SK-N-MC (cell line): ENCODE measurements around the gene NDUFAB1.
"Not testable (repeated sequence)": the region's sequence is repeated elsewhere in the genome, so short reads cannot be mapped to it uniquely, and the experiment has no call there.

Experiments
- EZH2 ChIP-seq: fragments of 200-600 bp; sonication (generic); IDR thresholded peaks from one replicate; pipeline ENCODE4 v1.6.1; 2017; ENCODE audit warnings: antibody characterized with exemption
- POLR2AphosphoS5 ChIP-seq: IDR thresholded peaks from 2 replicates; pipeline ENCODE4 v1.6.1; 2012; ENCODE audit warnings: mild to moderate bottlenecking, low read depth, low read length, borderline replicate concordance

DNA sequence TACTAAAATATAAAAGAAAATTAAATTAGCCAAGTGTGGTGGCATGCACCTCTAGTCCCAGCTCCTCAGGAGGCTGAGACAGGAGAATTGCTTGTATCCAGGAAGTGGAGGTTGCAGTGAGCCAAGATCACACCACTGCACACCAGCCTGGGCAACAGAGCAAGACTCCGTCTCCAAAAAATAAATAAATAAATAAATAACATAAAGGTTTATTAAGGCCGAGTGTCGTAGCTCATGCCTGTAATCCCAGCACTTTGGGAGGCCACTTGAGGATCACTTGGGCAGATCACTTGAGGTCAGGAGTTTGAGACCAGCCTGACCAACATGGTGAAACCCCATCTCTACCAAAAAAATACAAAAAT is 55.3 kb downstream of the NDUFAB1 start:
- TF ChIP-seq POLR2AphosphoS5, EZH2: not testable (repeated sequence)
